ENCODE results near the gene GALNT1. TPM values are rescaled to one million over a fixed set of nuclear protein-coding genes. Genes with fewer than 3 reads are reported as not detected.

GALNT1 gene
- total RNA-seq, 2 donors from 2014 or later = 31.1 to 32.0 TPM

- H3K27ac ChIP-seq = no peak overlapping the region
- peaks cover 0 to 7% of the 10 kb centered on the region in 2 donors for H3K4me1 ChIP-seq (ENCODE audit: control insufficient read depth in 1 of 2, low read depth in 2 of 2)
- H3K27me3 ChIP-seq (replicated peaks; ENCODE audit: insufficient read depth) = no peaks in the 10 kb centered on the region
- H3K9me3 ChIP-seq = peaks cover 14% of the 10 kb centered on the region
- no peak overlapping the region for H3K4me3 ChIP-seq
- no peak for ATAC-seq (ENCODE audit: insufficient number of reproducible peaks, low FRiP score, low read depth)
- H3K36me3 ChIP-seq = no peaks in the 10 kb centered on the region
- TF ChIP-seq CTCF (IDR thresholded peaks at IDR 0.05) = no peak
- no peak for DNase-seq (ENCODE audit: low spot score)
Measured at GRCh38 chr18:35605686-35606417, 24.3 kb downstream of the GALNT1 start.

DNA sequence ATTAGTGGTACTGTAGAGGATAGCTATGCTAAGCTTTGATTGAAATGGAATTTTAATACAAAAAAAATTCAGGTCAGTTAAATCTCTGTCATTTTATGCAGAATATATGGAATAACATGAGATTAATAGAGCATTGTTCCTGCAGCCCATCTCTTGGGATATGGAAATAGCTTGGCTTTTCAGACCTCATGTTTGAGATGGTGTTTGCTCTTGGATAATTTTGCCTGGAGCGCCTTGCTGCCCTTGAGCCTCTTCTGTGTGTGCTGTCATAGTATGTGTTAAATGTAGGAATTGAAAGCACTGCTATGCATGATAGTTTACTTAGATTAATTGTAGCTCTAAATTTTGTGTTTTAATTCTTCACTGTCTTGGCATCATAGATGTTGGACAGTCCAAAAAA is 27.7 kb downstream of the GALNT1 start:
- no peaks in the 10 kb centered on the region for H3K9me3 ChIP-seq
- no peak for TF ChIP-seq CTCF (IDR thresholded peaks at IDR 0.05)

DNA sequence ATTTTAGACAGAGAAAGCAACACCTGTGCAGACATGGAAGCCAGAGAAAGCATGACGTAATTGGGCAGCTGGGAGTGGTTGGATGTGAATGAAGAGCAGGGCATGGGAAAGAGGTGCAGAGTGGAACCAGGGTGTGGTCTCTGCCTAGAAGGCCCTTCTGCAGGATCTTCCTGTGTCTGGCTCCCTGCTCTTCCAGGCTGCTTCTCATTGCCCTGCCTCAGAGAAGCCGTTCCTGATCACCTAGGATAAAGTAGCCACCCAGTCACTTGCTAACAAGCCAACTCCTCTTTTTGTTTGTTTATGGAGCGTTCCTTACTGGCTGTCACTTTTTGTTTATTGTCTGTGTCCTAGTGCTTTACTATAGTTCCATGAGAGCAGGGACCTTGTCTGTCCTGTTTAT is 28.5 kb downstream of the GALNT1 start:
- Histone ChIP-seq H3K27ac (no peak overlapping the region), H3K27me3 (replicated peaks; ENCODE audit: insufficient read depth) (no peaks in the 10 kb centered on the region), H3K36me3 (no peaks in the 10 kb centered on the region), H3K4me1 (ENCODE audit: control insufficient read depth in 1 of 2, low read depth in 2 of 2) (peaks cover 0 to 11% of the 10 kb centered on the region in 2 donors), H3K4me3 (no peak overlapping the region), H3K9me3 (no peaks in the 10 kb centered on the region)
- DNase-seq (ENCODE audit: low spot score) = no peak
- no peak for TF ChIP-seq CTCF (IDR thresholded peaks at IDR 0.05)
- no peak for ATAC-seq (ENCODE audit: insufficient number of reproducible peaks, low FRiP score, low read depth)

More for the DNA sequence above, 27.7 kb downstream of the GALNT1 start:
- ATAC-seq (ENCODE audit: insufficient number of reproducible peaks, low FRiP score, low read depth) (no peak), DNase-seq (ENCODE audit: low spot score) (no peak)
- Histone ChIP-seq H3K4me1 (ENCODE audit: control insufficient read depth in 1 of 2, low read depth in 2 of 2) (peaks cover 0 to 11% of the 10 kb centered on the region in 2 donors), H3K27me3 (replicated peaks; ENCODE audit: insufficient read depth) (no peaks in the 10 kb centered on the region), H3K4me3 (no peak overlapping the region), H3K36me3 (no peaks in the 10 kb centered on the region), H3K27ac (no peak overlapping the region)

GRCh38 chr18:35610724-35611123 is 29.2 kb downstream of the GALNT1 start:
- H3K4me3 ChIP-seq = no peak overlapping the region
- no peaks in the 10 kb centered on the region for H3K27me3 ChIP-seq (replicated peaks; ENCODE audit: insufficient read depth)
- ATAC-seq (ENCODE audit: insufficient number of reproducible peaks, low FRiP score, low read depth) (no peak), DNase-seq (ENCODE audit: low spot score) (no peak)
- no peak overlapping the region for H3K27ac ChIP-seq
- no peaks in the 10 kb centered on the region for H3K36me3 ChIP-seq
- TF ChIP-seq CTCF (IDR thresholded peaks at IDR 0.05) = no peak
- H3K4me1 ChIP-seq (ENCODE audit: control insufficient read depth in 1 of 2, low read depth in 2 of 2) = peaks cover 0 to 11% of the 10 kb centered on the region in 2 donors
- no peaks in the 10 kb centered on the region for H3K9me3 ChIP-seq

DNA sequence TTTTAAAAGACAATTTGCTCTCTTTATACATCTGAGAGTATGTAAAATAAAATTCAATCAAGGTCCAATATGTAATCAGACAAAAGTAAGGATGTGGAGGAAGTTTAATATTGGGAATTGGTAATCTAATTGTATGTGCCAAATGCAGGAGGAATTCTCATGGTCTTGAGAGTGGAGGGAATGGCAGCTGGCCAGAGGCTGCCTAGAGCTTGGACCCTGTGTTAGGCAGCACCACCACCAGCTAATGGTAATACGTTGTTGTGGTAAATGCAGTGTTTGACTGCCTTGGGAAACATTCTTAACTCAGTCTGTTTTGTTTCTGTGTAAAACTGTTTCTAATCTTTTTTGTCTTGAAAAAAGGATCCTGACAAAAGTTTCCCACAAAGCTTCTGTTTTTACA is 30.0 kb downstream of the GALNT1 start:
- Histone ChIP-seq H3K36me3 (no peaks in the 10 kb centered on the region), H3K4me3 (no peak overlapping the region), H3K4me1 (ENCODE audit: control insufficient read depth in 1 of 2, low read depth in 2 of 2) (peaks cover 5 to 11% of the 10 kb centered on the region in 2 donors), H3K27ac (no peak overlapping the region), H3K9me3 (no peaks in the 10 kb centered on the region), H3K27me3 (replicated peaks; ENCODE audit: insufficient read depth) (no peaks in the 10 kb centered on the region)
- TF ChIP-seq CTCF (IDR thresholded peaks at IDR 0.05) = no peak
- no peak for DNase-seq (ENCODE audit: low spot score)
- ATAC-seq (ENCODE audit: insufficient number of reproducible peaks, low FRiP score, low read depth) = no peak

Measured in thoracic aorta (tissue), 2 donors.